WERI-Rb-1 (cell line): ENCODE measurements around the gene RPL18A.

ENCODE experiments used
- DNase-seq: peaks from one replicate; pipeline ENCODE4 v3.0.0-alpha.2; 2020
- H3K27ac ChIP-seq: fragments of 250-450 bp; sonication (Bioruptor Pico); 2 replicates; pipeline ENCODE4 v1.5.1; 2020; ENCODE audit warnings: mild to moderate bottlenecking, moderate library complexity
- H3K27me3 ChIP-seq: fragments of 250-450 bp; sonication (Bioruptor Pico); 2 replicates; pipeline ENCODE4 v1.5.1; 2021; ENCODE audit warnings: mild to moderate bottlenecking, low read depth, moderate library complexity; ENCODE audit not compliant: insufficient read depth, severe bottlenecking
- H3K36me3 ChIP-seq: fragments of 250-450 bp; sonication (Bioruptor Pico); 2 replicates; pipeline ENCODE4 v1.5.1; 2020; ENCODE audit warnings: mild to moderate bottlenecking, moderate library complexity
- H3K4me3 ChIP-seq: 2 replicates; pipeline ENCODE4 v1.5.1; 2011; ENCODE audit warnings: low read depth, mild to moderate bottlenecking, control low read depth, low read length
- H3K9me3 ChIP-seq: fragments of 250-450 bp; sonication (Bioruptor Pico); 2 replicates; pipeline ENCODE4 v1.5.1; 2021; ENCODE audit warnings: mild to moderate bottlenecking, moderate library complexity; ENCODE audit not compliant: severe bottlenecking
- CTCF ChIP-seq: IDR thresholded peaks from 2 replicates; pipeline ENCODE4 v1.5.1; 2011; ENCODE audit warnings: low read depth, mild to moderate bottlenecking, control low read depth, inconsistent platforms, low read length

RPL18A gene

GRCh38 chr19:17859533-17860330 is at the start of gene RPL18A:
TSS of gene RPL18A (plus strand) at chr19:17859910. CDS start at chr19:17859957, 47 bp downstream.
- TF ChIP-seq CTCF: peak; percentile 93

GRCh38 chr19:17811103-17811502 is 48.6 kb upstream of the RPL18A start:
- no peaks in the 10 kb centered on the region for H3K27me3 ChIP-seq

More at GRCh38 chr19:17859533-17860330, at the start of gene RPL18A:
- H3K27ac ChIP-seq: peak within 1 kb of the TSS; percentile 89
- peak; percentile 99 for DNase-seq
- peak within 1 kb of the TSS; percentile 92 for H3K4me3 ChIP-seq
- H3K36me3 ChIP-seq: peaks cover 50% of the 10 kb centered on the region
- no peaks in the 10 kb centered on the region for H3K9me3 ChIP-seq
- H3K27me3 ChIP-seq: no peaks in the 10 kb centered on the region

GRCh38 chr19:17811681-17812080 is 48.0 kb upstream of the RPL18A start:
- Histone ChIP-seq H3K9me3 (no peaks in the 10 kb centered on the region), H3K4me3 (no peak overlapping the region), H3K36me3 (no peaks in the 10 kb centered on the region), H3K27me3 (no peaks in the 10 kb centered on the region), H3K27ac (no peak overlapping the region)
- TF ChIP-seq CTCF: no peak
- DNase-seq: no peak

More at GRCh38 chr19:17811103-17811502, 48.6 kb upstream of the RPL18A start:
- no peak for DNase-seq
- no peak for TF ChIP-seq CTCF
- H3K4me3 ChIP-seq: no peak overlapping the region
- H3K9me3 ChIP-seq: no peaks in the 10 kb centered on the region
- H3K27ac ChIP-seq: no peak overlapping the region
- no peaks in the 10 kb centered on the region for H3K36me3 ChIP-seq

GRCh38 chr19:17812099-17812498 is 47.6 kb upstream of the RPL18A start:
- Histone ChIP-seq H3K27me3 (no peaks in the 10 kb centered on the region), H3K4me3 (no peak overlapping the region), H3K27ac (no peak overlapping the region), H3K9me3 (no peaks in the 10 kb centered on the region), H3K36me3 (no peaks in the 10 kb centered on the region)
- DNase-seq: no peak
- no peak for TF ChIP-seq CTCF

GRCh38 chr19:17817668-17818363 is 41.9 kb upstream of the RPL18A start:
- Histone ChIP-seq H3K4me3 (no peak overlapping the region), H3K36me3 (no peaks in the 10 kb centered on the region), H3K27me3 (no peaks in the 10 kb centered on the region), H3K27ac (no peak overlapping the region), H3K9me3 (no peaks in the 10 kb centered on the region)
- DNase-seq: no peak
- no peak for TF ChIP-seq CTCF
